Skeletal muscle cell (primary cell): ENCODE data around the gene EFHC2.
"Not testable (repeated sequence)": the region's sequence is repeated elsewhere in the genome, so short reads cannot be mapped to it uniquely, and the experiment has no call there.

Source experiments
- DNase-seq: peaks from one replicate; pipeline ENCODE4 v3.0.0-alpha.2; 2010; ENCODE audit warnings: low read depth
- H3K4me3 ChIP-seq: 2 replicates; pipeline ENCODE4 v1.5.1; 2011; ENCODE audit warnings: low read depth, mild to moderate bottlenecking, control low read depth, low read length, moderate library complexity

The EFHC2 gene

DNA sequence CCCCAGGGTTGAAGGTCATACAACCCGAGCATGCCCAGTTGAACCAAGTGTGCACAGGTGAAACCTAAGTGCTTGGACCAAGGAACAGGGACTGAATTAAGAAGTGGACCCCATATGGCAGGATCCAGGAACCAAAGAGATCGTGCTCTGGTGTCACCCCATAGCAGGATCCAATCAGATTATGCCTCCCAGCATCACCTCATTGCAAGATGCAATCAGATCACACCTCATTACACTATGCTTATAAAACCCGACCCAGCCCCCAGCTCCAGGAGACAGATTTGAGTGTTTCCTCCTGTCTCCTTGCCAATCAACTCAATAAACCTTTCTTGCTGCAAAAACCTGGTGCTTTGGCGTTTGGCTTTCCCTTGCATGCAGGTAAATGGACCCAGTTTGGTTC lies 37.6 kb downstream of the EFHC2 start:
- DNase-seq = no peak
- H3K4me3 ChIP-seq = no peak overlapping the region

DNA sequence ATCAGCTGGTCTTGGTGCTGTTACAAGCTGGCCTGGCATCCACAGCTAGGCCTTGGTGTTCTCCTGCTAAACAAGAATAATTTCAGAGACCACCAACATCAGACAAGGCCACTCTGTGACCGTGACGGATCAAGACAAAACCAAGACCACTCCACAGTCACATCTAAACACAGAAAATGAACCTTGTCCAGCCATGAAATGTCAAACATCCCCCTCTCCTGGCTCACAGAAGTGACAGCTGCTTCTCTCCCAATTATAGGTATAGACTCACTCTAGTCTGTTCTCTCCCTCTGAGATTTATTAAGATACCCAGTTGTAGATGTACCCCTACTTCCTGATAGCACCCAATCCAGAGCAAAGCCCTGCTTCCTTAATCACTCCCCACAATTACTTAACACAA lies 40.4 kb downstream of the EFHC2 start:
- H3K4me3 ChIP-seq = no peak overlapping the region
- DNase-seq = no peak

GRCh38 chrX:44299177-44299576 lies 44.3 kb downstream of the EFHC2 start:
- no peak overlapping the region for H3K4me3 ChIP-seq
- no peak for DNase-seq

DNA sequence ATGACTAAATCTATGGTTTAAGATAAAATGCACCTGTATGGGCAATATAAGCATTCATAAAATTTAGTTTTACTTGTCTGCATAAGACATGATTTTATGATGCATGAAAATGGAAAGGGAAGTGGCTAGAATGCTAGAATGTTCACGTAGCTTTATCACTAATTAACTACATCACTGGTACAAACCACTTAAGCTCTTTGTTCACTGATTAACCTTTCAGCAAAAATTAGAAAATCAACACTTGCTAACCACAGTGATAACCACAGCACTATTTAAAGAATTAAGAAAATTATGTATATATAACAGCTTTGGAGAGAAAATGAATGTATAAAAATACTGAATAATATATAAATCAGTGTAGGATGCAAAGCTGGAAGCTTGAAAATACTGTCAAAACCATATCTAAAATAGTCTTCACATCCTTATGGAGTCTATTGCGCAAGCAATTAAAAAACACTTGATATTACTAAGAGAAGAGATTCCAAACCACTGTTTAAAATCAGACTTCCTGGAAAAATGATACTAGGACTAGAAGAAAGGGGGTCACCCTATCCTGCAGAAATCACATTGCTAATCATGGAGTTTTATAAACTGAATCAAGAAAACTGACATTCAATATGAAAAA lies 51.9 kb downstream of the EFHC2 start:
- DNase-seq = no peak
- no peak overlapping the region for H3K4me3 ChIP-seq

DNA sequence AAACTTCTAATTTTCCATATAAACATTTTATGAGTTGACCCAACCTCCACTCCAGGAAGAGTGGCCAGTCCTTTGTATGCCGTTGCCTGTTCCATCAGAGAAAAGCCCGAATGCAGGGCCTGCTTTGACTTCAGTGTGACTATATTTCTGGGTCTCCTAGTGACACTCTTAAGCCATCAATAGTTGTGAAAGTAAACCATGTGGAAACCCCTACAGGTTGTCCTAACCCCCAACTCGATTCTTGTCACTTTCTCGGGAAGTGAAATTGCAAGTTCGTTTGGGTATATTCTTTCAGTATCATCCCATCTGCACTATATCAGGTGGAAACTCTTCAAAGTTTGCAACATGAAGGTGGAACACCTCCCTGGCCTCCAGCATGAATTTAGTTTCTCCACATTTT lies 52.8 kb downstream of the EFHC2 start:
- no peak for DNase-seq
- H3K4me3 ChIP-seq = no peak overlapping the region

DNA sequence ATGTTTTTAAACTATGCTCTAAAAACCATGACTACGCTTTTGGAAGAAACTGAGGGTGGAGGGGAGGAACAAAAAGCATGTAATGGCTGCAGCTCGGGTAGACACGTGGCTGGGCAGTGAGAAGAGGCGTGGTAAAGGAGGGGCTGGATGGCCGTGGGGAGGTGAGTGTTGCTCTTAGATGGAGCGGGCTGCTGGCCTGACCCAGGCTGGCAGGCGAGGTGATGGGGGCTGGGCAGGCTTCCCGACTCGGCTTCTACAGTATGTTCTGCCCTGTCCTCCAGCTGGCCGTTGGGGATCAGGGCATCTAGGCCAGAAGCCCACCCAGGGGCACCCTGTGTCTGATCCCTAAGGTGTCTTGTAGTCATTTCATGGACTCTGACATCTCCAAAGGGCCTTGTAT lies 60.7 kb downstream of the EFHC2 start:
- H3K4me3 ChIP-seq = no peak overlapping the region
- DNase-seq = no peak

DNA sequence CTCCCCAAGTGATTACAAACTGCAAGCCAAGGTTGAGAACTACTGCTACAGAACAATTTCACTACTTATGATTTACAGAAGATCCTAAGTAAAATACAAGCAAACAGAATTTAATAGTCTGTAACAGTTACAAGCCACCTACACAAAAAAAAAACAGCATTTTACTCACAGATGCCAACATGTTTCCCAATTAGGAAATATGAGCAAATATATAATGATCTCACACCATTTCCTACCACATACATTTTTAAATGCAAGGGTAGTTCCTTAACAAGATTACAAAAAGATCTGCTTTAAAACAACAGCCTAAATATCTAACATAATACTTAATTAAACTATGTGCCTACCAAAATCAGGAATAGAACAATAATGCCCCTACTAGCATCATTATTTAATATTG lies 63.4 kb downstream of the EFHC2 start:
- no peak for DNase-seq
- H3K4me3 ChIP-seq = no peak overlapping the region

- H3K4me3 ChIP-seq = no peak overlapping the region
- no peak for DNase-seq
Observed at GRCh38 chrX:44274096-44274495, 69.4 kb downstream of the EFHC2 start.

DNA sequence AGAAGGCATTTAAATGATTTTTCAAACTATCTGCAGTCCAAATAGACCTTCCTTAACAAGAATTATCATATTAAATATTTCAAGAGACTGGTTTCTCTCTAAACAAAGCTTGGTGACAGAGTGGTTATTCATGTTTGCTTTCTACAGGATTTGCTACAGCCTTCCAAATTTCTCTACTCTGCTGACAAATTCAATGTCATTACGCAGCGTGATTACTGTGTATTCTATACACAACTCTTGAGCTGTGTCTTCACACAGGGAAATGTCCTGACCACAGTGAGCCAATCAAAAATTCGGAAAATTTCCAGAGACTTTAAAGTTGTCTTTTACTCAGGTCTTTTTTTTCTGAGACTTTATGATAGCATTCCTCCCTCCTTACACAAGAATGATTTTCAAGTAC lies 75.6 kb downstream of the EFHC2 start:
- DNase-seq = no peak

DNA sequence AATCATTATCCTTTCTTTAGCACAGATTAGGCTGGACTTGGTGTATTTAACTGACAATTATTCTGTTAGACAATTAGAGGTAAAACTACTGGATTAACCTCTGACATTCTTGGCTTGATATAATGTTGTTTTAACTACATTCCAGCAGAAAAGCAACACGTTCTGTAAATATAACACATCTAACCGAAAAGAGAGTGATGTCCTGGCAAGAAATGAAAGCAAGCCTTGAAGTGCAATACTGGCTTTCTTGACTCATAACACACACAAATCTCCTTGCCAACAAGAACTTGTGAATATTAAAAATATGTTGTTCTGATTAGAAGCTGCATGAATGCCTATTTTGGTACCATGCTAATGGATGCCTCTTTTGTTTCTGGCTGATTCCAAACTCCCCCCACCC lies 76.4 kb downstream of the EFHC2 start:
- DNase-seq = no peak
- H3K4me3 ChIP-seq = no peak overlapping the region

More for the DNA sequence above, 75.6 kb downstream of the EFHC2 start:
- H3K4me3 ChIP-seq = no peak overlapping the region

DNA sequence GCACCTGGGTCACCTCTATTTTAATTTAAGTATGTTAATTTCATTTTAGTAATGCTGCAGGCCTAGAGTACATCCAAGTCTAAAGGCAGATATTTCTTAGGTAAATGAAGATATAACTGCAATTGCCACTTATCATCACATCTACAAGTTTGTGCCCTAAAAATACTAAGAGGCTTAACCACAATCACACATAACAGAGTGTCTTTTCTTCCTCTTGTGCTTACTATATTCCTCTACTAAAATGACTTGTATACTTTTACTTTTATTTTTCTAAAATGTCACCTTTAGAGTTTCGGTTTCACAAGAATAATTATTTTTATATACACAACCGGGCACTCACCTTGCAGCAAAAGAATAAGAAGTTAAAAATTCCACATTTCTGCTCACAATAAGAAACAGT lies 77.9 kb downstream of the EFHC2 start:
- no peak for DNase-seq
- H3K4me3 ChIP-seq = no peak overlapping the region

DNA sequence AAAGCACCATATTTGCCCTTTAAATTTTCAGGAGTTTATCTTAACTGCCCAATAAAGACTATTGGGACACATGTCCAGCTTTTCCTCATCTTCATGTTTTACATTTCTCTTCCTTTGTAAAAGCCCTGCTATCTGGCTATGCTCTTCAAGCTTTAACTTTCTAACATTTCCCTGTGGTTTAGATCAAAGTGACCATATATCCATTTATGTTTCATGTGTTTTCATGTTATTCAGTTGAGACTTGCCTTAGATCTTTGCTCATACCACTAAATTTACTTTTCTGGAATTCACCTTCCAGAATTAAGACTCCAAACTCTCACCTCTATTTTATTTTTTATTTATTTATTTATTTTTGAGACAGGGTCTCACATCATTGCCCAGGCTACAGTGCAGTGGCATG lies 78.5 kb downstream of the EFHC2 start:
- DNase-seq = no peak
- H3K4me3 ChIP-seq = no peak overlapping the region

DNA sequence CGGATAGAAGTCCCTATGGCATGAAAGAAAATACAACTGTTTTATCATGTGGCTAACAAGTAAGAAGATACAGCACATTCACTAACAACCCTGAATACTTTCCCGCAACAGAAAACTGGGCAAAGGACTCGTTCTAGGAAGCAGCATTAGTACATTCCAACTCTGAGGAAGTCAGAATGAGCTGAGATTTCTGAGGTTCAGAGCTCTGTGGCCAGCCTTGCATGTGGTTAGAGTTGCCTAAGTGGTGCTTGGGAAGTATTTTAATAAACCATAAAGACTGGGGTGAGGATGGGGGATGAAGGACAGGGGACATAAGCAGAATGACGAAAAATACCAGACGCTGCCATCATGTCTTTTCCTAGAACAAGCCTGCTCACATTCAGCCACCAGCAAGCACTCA lies 82.2 kb downstream of the EFHC2 start:
- no peak overlapping the region for H3K4me3 ChIP-seq
- no peak for DNase-seq

GRCh38 chrX:44260609-44261008 lies 82.9 kb downstream of the EFHC2 start:
- no peak for DNase-seq
- H3K4me3 ChIP-seq = no peak overlapping the region

GRCh38 chrX:44255742-44256141 lies 87.7 kb downstream of the EFHC2 start:
- DNase-seq = not testable (repeated sequence)

GRCh38 chrX:44253575-44253942 lies 89.9 kb downstream of the EFHC2 start:
- H3K4me3 ChIP-seq = no peak overlapping the region
- DNase-seq = no peak

More at GRCh38 chrX:44255742-44256141, 87.7 kb downstream of the EFHC2 start:
- H3K4me3 ChIP-seq = not testable (repeated sequence)

DNA sequence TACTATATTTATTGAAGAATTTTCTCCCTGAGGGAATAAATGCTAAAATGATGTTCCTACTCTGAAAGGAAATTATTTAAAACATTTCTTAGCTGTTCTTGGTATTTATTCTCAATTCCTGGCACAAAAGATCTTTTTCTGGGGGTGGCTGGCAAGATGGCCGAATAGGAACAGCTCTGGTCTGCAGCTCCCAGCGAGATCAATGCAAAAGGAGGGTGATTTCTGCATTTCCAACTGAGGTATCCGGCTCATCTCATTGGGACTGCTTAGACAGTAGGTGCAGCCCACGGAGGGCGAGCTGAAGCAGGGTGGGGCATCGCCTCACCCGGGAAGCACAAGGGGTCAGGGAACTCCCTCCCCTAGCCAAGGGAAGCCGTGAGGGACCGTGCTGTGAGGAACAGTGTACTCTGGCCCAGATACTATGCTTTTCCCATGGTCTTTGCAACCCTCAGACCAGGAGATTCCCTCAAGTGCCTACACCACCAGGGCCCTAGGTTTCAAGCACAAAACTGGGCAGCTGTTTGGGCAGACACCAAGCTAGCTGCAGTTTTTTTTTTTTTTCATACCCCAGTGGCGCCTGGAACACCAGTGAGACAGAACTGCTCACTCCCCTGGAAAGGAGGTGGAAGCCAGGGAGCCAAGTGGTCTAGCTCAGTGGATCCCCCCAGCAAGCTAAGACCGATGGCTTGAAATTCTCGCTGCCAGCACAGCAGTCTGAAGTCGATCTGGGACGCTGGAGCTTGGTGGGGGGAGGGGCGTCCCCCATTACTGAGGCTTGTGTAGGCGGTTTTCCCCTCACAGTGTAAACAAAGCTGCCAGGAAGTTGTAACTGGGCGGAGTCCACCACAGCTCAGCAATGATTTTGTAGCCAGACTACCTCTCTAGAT lies 90.5 kb downstream of the EFHC2 start:
- not testable (repeated sequence) for H3K4me3 ChIP-seq, DNase-seq

DNA sequence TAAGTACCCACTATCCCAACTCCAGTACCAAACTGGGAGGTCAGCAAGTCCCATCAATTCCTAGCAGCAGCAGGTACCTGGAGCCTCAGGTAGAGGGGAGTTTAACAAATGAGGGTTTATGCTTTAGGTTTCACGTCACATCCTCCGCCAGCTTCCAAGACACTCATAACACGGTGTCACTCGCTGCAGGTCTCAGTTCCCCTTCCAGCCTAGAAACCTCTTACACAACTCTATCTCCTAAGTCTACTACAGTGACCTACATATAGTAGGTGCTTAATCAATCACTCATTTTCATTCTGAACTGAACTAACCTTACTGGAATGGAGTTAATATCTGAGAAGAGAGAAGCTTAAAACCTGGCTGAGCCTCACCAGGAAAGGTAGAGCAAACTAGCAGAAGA lies 96.0 kb downstream of the EFHC2 start:
- DNase-seq = no peak
- H3K4me3 ChIP-seq = no peak overlapping the region

GRCh38 chrX:44246826-44247225 lies 96.6 kb downstream of the EFHC2 start:
- DNase-seq = no peak

DNA sequence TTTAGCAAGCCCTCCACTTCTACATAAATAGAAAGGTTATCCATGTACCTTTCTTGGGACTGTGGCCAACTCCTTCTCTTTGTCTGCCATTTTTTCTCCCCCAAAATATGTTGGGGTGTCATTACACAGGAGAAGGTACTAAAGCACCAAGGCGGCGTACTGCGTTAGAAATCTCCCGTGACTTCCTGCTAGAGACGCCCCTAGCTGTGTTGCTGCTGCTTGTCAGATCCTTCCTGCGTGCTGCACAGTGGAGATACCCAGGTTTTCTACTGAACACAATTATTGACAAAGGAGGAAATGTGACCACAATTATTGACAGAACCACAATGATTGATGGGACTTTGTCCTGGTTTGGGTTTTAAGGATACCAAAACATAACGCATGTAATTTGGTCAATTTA lies 97.7 kb downstream of the EFHC2 start:
- no peak for DNase-seq
- H3K4me3 ChIP-seq = no peak overlapping the region

More at GRCh38 chrX:44246826-44247225, 96.6 kb downstream of the EFHC2 start:
- H3K4me3 ChIP-seq = no peak overlapping the region

DNA sequence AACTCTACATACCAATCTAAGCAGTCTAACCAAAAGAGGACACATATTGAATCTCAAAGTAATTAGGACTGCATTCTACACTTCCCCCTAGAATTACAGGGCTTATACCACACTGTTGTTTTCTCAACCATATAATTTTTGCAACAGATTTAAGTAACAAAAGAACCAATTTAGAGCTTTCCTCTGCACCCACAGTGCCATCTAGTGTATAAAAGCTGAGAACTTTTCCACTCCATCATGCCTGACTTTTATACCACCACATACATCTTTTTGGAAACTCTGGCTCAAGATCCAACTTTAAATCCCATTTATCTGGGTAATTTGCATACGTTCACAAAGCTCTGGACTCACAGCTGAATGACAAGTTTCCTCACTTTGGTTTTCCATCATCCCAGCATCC lies 99.5 kb downstream of the EFHC2 start:
- DNase-seq = no peak
- H3K4me3 ChIP-seq = no peak overlapping the region
